RPMI8226 (cell line): ENCODE data around the gene PPP1R3G.
"Not testable (repeated sequence)": the region's sequence is repeated elsewhere in the genome, so short reads cannot be mapped to it uniquely, and the experiment has no call there.

Experiments used
- DNase-seq: peaks from one replicate; pipeline ENCODE4 v3.0.0-alpha.2; 2015

The PPP1R3G gene

DNA sequence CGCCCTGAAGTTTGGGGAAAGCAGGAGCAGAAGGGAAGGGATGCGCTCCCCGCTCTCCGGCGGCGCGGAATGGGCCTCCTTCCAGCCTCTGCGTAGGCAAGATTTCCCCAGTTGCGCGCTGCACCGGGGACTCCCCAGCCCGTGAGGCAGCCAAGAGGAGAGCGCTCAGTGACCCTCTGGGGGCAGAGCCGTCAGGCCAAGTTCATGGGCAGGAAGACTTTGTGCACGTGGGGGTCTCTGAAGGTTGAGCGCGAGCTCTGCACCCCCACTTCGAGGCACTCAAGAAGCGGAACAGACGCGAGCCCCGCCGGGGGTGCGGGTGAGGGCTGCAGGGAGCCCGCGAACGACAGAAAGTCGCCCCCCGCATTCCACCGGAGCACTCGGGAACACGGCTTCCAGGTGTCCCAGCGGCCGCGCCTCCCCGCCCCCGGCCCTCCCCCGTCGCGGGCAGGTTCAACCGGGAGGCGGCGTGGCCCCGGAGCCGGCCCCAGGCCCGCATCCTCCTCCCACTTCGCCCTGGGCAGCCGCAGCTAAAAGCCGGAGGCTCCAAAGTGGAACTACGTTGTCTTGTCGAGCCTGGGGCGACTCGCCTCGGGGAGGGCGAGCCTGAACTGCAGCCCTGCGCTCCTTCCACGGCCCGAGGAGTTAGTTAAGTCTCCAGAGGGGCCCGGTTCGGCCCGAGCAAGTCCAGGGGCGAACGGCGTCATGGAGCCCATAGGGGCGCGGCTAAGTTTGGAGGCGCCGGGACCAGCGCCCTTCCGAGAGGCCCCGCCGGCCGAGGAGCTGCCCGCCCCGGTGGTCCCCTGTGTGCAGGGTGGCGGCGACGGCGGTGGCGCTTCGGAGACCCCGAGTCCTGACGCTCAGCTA lies at the start of gene PPP1R3G:
PPP1R3G (plus strand) TSS at position 561 of the 867 bp plus-strand sequence; CDS start at position 706, 145 bp downstream.
- DNase-seq: peak; percentile 47

DNA sequence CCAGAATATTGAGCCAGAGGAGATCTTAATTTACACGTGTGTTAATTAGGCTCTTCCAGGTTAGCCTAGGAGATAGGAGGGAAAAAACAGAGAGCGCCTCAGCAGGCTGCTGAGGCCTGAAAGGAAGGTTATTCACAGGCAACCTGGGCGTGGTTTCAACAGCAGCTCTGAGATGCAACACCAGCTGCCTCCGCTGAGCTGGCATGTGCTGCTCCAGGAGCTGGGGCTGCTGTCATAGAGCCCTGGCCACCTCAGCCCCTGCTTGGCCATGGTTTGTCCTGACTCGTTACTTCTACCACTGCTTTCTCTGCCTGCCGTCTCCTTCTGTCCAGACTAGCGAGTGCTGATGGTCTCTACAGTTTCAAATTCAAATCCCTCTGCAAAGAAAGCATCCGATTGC lies 48.9 kb upstream of the PPP1R3G start:
- DNase-seq: peak; percentile 69

- no peak for DNase-seq
These were observed 43.2 kb upstream of the PPP1R3G start for GRCh38 chr6:5041955-5042354.

DNA sequence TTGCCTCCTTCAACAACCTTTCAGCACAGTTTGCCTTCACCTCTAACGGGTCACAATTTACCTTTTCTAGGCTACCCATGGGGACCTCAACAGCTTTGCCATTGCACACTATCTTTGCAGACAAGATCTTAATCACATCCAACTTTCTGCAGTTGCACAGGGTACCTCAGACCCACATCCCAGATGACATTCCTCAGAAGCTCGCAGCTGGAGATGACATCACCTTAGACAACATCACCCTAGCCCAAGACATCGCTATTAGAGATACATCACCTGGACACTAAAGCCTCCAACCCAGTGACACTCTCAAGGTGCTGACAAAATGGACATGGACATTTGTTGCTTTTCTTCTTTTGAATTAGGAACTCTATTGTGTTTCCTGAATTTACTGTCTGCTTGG lies 42.7 kb upstream of the PPP1R3G start:
- DNase-seq: no peak

GRCh38 chr6:5044866-5045265 lies 40.3 kb upstream of the PPP1R3G start:
- DNase-seq: no peak

DNA sequence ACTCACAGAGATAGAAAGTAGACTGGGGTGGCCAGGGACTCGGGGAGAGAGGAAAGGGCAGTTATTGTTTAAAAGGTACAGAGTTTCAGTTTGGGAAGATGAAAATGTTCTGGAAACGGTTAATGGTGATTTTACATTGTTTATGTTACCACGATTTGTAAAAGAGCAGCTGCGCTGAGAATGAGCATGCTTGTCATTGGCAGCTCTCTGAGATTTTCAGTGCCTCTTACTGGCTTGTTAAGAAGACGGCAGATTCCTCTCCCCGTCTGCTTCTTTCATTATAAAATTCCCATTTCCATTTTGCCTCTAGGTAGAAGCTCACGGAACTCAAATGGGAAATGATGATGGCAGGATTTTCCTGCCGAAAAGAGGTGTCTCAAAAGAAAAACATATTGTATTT lies 39.7 kb upstream of the PPP1R3G start:
- DNase-seq: no peak

GRCh38 chr6:5046430-5046829 lies 38.7 kb upstream of the PPP1R3G start:
- no peak for DNase-seq

DNA sequence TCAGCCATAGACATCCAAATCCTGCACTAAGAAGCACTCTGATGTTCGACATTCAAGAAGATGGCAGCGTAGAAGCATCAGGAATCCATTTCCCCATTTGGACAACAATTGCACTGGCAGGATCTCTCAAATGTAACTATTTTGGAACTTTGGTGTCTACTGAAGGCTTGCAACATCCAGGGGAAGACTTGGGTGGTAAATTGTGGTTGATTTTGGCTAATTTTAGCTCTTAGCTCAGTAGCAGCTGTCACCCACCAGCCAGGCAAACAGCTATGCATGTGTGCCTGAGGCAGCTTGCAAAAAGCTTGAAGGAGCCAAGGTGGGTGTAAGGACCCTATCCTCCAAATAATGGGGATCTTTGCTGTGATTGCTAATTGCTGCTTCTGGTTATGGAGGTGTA lies 35.1 kb upstream of the PPP1R3G start:
- no peak for DNase-seq

- no peak for DNase-seq
These were observed 33.7 kb upstream of the PPP1R3G start for GRCh38 chr6:5051394-5051793.

- DNase-seq: no peak
These were observed 32.1 kb upstream of the PPP1R3G start for GRCh38 chr6:5053038-5053437.

GRCh38 chr6:5053864-5054244 lies 31.3 kb upstream of the PPP1R3G start:
- DNase-seq: peak; percentile 62

DNA sequence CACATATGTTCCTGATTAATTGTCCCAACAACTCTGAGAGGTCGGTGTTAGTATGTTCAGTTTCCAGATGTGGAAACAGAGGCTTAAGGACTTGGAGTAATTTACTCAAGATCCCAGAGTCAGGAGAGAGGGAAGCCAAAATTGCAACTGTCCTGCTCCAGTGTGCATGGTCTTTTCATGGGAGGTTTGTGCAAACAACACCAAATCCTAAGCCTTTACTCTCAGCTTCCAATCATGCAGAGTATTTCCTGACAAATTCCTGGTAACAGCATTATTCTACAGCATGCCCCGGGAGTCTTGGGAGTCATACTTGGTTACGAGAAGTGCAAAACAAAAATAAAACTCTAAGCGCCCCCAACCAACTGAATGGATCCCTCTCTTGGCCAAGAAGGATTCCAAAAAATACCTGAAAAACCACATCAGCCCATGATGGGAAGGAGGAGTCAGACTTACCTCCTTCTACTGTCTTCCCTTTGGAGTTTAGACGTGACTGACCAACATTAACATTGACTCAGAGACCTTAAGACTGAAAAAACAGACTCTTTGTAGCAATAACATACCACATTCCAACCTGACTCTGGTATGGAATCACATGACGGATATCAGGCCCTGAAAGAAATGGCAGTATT lies 30.8 kb upstream of the PPP1R3G start:
- DNase-seq: no peak

- no peak for DNase-seq
These were observed 30.0 kb upstream of the PPP1R3G start for GRCh38 chr6:5055118-5055517.

GRCh38 chr6:5058254-5058653 lies 26.9 kb upstream of the PPP1R3G start:
- no peak for DNase-seq

- DNase-seq: no peak
These were observed 25.9 kb upstream of the PPP1R3G start for GRCh38 chr6:5059036-5059896.

GRCh38 chr6:5060439-5060838 lies 24.7 kb upstream of the PPP1R3G start:
- DNase-seq: not testable (repeated sequence)

DNA sequence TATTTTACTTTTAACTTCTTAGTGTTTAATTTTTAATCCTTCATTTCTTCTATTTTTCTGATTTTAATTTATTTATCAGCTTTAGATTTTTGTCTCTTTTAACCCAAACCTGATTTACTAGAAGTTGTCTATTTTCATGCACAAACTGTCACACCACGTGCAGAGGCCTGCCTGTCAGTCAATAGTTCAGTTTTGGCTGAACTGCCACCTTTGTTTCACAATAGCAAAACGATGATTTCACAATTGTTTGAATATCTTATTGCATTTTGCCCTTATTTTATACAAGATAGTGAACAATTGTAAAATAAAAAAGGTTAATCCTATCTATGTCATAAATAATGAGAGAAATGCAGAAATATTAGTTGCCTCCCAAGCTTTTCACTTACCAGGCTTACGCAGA lies 24.0 kb upstream of the PPP1R3G start:
- DNase-seq: no peak

DNA sequence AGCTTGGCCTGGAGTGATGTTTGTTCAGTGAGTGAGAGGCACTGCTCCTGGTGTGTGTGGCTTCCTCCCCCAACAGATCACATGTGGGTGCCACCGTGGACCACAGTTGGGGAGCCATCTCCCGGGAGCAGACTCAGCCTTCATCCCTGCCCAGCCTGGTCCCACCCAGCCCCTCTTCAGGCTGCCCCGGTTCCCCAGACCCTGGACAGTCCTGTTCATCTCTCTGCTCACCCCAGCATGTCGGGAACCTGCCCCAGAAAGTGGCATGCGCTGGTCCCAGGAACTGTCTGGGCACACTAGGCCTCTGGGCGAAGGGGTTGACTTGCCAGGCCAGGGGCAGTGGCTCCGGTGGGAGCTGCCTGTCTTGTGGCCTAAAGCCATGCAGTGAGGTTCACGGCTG lies 21.5 kb upstream of the PPP1R3G start:
- DNase-seq: no peak

DNA sequence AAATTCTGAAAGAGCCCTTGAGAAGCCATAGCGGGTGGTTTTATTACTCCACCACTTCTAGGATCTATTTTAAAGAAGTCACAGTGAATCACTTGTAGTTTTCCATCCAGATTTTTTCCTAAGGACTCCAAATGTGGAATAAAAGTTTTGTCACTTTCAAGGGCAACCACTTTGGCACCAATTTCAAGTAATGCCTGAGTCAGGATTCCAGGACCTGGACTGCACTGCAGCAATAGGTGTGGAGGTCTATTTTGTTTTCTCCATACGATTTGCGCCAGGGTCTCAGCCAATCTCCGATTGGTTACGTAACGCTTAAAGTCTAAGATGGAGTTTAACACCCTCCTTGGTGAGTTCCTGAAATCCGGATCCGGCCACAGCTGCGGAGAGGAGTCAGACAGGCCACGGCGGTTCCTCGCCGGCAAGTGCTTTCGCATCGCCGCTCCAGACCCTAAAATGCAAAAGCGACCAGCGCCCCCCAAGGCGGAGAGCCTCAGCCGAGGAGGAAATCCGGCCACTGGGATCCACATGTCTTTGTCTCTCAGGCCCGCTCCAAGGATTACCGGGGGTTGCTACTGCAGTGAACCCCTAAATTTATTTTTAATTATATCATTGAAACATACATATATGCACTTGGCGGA lies 18.6 kb upstream of the PPP1R3G start:
- DNase-seq: no peak

GRCh38 chr6:5067305-5067704 lies 17.8 kb upstream of the PPP1R3G start:
- no peak for DNase-seq

GRCh38 chr6:5068153-5068751 lies 16.9 kb upstream of the PPP1R3G start:
- no peak for DNase-seq

DNA sequence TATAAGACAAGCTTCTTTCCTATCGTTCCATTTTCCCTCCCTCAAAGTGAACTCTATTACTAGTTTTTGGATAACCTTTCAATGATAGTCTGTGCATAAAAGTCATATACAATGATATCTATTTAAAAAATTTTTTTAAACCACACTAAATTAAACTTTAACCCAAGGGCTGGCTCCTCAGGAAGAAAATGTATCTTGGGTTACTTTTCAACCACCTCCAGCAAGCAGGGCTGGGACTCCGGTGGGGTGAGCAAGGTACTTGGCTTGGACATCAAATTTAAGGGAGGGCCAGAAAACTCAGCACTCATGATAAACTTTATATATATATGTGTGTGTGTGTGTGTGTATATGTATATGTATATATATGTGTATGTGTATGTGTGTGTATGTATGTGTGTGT lies 13.9 kb upstream of the PPP1R3G start:
- no peak for DNase-seq

DNA sequence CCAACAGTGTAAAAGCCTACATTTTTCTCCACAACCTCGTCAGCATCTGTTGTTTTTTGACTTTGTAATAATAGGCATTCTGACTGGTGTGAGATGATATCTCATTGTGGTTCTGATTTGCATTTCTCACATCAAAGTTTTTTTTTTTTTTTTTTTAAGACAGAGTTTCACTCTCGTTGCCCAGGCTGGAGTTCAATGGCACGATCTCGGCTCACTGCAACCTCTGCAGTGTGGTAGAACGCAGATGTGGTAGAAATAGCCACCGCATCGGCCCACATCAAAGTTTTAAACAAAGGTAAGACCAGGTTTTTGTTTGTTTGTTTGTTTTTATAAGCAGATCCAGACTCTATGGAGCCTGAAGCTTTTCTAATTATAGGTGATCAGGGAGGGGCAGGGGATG lies 12.7 kb upstream of the PPP1R3G start:
- DNase-seq: no peak
